A673 (cell line): ENCODE measurements around the gene FAM25A. TPM values are rescaled to one million over a fixed set of nuclear protein-coding genes. Genes with fewer than 3 reads are reported as not detected.
"Not testable (repeated sequence)": the region's sequence is repeated elsewhere in the genome, so short reads cannot be mapped to it uniquely, and the experiment has no call there.

Experiments used
- BruUV-seq: library from RNA; stranded (reverse); fragments of 400-500 nt; replicated peaks from 2 replicates; lab custom pipeline; 2021; lab: Mats Ljungman, UMichigan
- CTCF ChIA-PET: fragments of 300-600 bp; sonication (Branson Sonifier 250); formaldehyde crosslinking; loops from one replicate; lab custom pipeline; 2022; ENCODE audit warnings: antibody characterized with exemption; lab: Charles Lee
- POLR2A ChIA-PET: fragments of 300-600 bp; sonication (Branson Sonifier 250); formaldehyde crosslinking; loops from one replicate; lab custom pipeline; 2022; ENCODE audit warnings: antibody characterized with exemption; ENCODE audit not compliant: low non-redundant PET; lab: Charles Lee
- DNase-seq: peaks from one replicate; pipeline ENCODE4 v3.0.0-alpha.2; 2015; ENCODE audit warnings: low spot score
- H3K27ac ChIP-seq: fragments of 200-600 bp; sonication (generic); 2 replicates; pipeline ENCODE4 v1.5.1; 2016; ENCODE audit warnings: mixed run types, low read depth, mild to moderate bottlenecking, mixed read lengths, antibody characterized with exemption, low read length; ENCODE audit not compliant: poor library complexity, severe bottlenecking
- H3K27me3 ChIP-seq: fragments of 200-600 bp; sonication (generic); replicated peaks from 2 replicates; pipeline ENCODE4 v1.6.1; 2017; ENCODE audit warnings: mixed run types, low read depth, mild to moderate bottlenecking, mixed read lengths, antibody characterized with exemption, low read length; ENCODE audit not compliant: insufficient read depth, poor library complexity
- H3K36me3 ChIP-seq: fragments of 200-600 bp; sonication (generic); 2 replicates; pipeline ENCODE4 v1.6.1; 2016; ENCODE audit warnings: mixed run types, mild to moderate bottlenecking, mixed read lengths, antibody characterized with exemption, low read length; ENCODE audit not compliant: insufficient read depth, poor library complexity, severe bottlenecking
- H3K4me1 ChIP-seq: fragments of 200-600 bp; sonication (generic); 2 replicates; pipeline ENCODE4 v1.6.1; 2017; ENCODE audit warnings: mixed run types, mild to moderate bottlenecking, mixed read lengths, antibody characterized with exemption, low read length; ENCODE audit not compliant: insufficient read depth, poor library complexity, severe bottlenecking
- H3K4me3 ChIP-seq: fragments of 200-600 bp; sonication (generic); 2 replicates; pipeline ENCODE4 v1.5.1; 2016; ENCODE audit warnings: low read depth, mixed run types, mild to moderate bottlenecking, mixed read lengths, low read length; ENCODE audit not compliant: poor library complexity, severe bottlenecking
- H3K9me3 ChIP-seq: fragments of 200-600 bp; sonication (generic); 2 replicates; pipeline ENCODE4 v1.6.1; 2016; ENCODE audit warnings: mixed run types, low read depth, mild to moderate bottlenecking, mixed read lengths, antibody characterized with exemption, low read length; ENCODE audit not compliant: poor library complexity, severe bottlenecking
- EZH2 ChIP-seq: fragments of 200-600 bp; sonication (generic); IDR thresholded peaks from 2 replicates; pipeline ENCODE4 v1.6.1; 2017; ENCODE audit warnings: borderline replicate concordance, low read depth, mild to moderate bottlenecking, mixed read lengths, antibody characterized with exemption, low read length; ENCODE audit not compliant: poor library complexity, severe bottlenecking
- intact Hi-C: fragments of 100-400 bp; cut with micrococcal nuclease; formaldehyde crosslinking; loops from one replicate; pipeline ENCODE4 v1.10.0; 2022; ENCODE audit not compliant: unreplicated experiment
- total RNA-seq: library from RNA; stranded (reverse); gene quantifications from 2 replicates; pipeline ENCODE4 v1.2.3, GENCODE V29; 2021
- TF ChIP-seq, protein P1 (sequence below): fragments of 300-800, 200-600 bp; sonication (generic); conservative IDR thresholded peaks from 2 replicates; pipeline ENCODE4 v1.5.1; 2017; ENCODE audit warnings: low read depth, mild to moderate bottlenecking, antibody characterized with exemption, low read length, moderate library complexity, mixed read lengths

The FAM25A gene
- total RNA-seq, 1 experiment from 2014 or later = not detected

DNA sequence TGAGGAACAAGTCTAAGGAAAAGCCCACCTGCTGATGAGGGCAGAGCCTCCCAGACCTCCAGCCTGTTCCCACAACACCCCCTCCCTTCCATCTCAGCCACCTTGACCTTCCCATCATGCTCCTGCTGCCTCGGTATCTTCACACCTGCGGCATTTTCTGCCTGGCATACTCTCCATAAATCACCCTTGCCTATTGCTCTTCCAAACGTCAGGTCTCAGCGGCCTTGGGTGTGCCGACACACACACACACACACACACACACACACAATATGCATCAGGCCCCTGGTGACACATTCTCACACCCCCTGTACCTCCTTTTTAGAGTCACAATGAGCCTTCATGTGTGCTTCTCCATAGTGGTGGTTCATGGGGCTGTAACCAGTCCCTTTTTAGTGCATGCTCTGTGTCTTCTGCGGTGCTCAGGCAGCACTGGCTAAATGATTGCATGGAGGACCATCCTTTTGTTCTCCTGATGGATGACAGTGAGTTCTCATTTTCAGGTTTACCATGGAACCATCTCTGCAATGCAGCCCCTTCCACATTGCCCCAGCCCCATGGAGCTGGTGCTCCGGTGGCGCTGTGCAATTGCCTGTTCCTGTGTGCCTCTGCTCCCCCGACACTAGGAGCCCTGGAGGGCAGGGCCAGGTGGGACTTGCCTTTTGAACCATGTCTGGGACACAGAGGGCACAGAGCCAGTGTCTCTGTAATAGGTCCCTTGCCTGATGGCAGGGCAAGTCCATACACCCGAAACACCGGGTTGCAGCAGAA, 47.3 kb upstream of the FAM25A start:
- H3K9me3 ChIP-seq = no peaks in the 10 kb centered on the region
- H3K36me3 ChIP-seq = no peaks in the 10 kb centered on the region
- intact Hi-C loops = no loop called here
- DNase-seq = no peak
- H3K27me3 ChIP-seq = no peaks in the 10 kb centered on the region
- CTCF ChIA-PET = no interaction called here
- no TSS peak for BruUV-seq
- no peak overlapping the region for H3K27ac ChIP-seq
- POLR2A ChIA-PET = no interaction called here
- no peaks in the 10 kb centered on the region for H3K4me1 ChIP-seq
- TF ChIP-seq, protein P1, sequence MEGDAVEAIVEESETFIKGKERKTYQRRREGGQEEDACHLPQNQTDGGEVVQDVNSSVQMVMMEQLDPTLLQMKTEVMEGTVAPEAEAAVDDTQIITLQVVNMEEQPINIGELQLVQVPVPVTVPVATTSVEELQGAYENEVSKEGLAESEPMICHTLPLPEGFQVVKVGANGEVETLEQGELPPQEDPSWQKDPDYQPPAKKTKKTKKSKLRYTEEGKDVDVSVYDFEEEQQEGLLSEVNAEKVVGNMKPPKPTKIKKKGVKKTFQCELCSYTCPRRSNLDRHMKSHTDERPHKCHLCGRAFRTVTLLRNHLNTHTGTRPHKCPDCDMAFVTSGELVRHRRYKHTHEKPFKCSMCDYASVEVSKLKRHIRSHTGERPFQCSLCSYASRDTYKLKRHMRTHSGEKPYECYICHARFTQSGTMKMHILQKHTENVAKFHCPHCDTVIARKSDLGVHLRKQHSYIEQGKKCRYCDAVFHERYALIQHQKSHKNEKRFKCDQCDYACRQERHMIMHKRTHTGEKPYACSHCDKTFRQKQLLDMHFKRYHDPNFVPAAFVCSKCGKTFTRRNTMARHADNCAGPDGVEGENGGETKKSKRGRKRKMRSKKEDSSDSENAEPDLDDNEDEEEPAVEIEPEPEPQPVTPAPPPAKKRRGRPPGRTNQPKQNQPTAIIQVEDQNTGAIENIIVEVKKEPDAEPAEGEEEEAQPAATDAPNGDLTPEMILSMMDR = no peak
- no peak for TF ChIP-seq EZH2
- H3K4me3 ChIP-seq = no peak overlapping the region

DNA sequence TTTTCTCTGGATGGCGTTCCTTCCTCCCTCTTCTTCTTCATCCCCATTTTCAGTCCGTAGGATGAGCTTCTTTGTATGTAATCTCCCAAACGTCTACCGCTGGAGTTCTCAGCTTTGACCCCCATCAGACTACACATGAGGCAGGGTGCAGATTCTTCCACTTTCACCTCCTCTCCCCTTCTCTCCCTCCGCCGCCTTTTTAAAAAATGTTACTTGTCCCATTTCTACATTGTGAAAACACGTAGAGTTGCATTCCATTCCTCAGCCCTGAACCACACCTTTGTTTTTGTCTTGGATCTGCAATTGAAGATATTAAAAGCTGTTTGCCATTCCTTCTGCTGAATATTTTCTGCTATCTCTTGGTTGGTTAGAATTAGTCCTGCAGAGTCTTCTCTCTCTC, 45.6 kb upstream of the FAM25A start:
- Histone ChIP-seq H3K9me3 (no peaks in the 10 kb centered on the region), H3K27ac (no peak overlapping the region), H3K36me3 (no peaks in the 10 kb centered on the region), H3K4me1 (peaks cover 5% of the 10 kb centered on the region), H3K27me3 (no peaks in the 10 kb centered on the region), H3K4me3 (no peak overlapping the region)
- intact Hi-C loops = no loop called here
- CTCF ChIA-PET = no interaction called here
- BruUV-seq = no TSS peak
- POLR2A ChIA-PET = no interaction called here
- DNase-seq = no peak
- TF ChIP-seq, protein P1 = no peak
- no peak for TF ChIP-seq EZH2

DNA sequence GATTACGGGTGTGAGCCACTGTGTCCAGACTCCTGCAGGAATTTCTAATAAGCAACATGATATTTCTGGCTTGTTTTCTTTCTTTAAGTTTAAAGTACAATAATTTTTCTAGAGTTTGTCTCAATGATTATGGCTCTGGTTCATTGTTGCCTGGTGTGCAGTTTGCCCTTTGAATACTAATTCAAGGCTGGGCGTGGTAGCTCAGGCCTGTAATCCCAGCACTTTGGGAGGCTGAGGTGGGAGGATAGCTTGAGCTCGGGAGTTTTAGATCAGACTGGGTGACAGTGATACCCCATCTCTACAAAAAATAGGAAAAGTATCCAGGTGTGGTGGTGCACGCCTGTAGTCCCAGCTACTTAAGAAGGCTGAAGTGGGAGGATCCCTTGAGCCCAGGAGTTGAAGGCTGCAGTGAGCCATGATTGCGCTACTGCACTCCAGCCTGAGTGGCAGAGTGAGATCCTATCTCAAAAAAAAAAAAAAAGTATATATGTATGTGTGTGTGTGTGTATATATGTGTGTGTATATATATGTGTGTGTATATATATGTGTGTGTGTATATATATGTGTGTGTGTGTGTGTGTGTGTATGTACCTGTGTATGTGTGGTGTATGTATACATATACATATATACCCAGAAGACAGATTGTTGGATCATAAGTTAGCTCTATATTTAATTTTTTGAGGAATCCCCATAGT, 43.6 kb upstream of the FAM25A start:
- ChIA-PET POLR2A (interaction anchor here (0.7 kb wide), 2 partner anchors 10 to 58 kb away, joined by 5 to 12 read pairs; no protein-coding TSS in a partner anchor), CTCF (interaction anchor here (0.7 kb wide), 1 partner anchor 10 kb away, joined by 5 read pairs; no protein-coding TSS in a partner anchor)
- Histone ChIP-seq H3K27me3 (no peaks in the 10 kb centered on the region), H3K9me3 (no peaks in the 10 kb centered on the region), H3K4me1 (peaks cover 5% of the 10 kb centered on the region), H3K36me3 (no peaks in the 10 kb centered on the region), H3K4me3 (no peak overlapping the region), H3K27ac (no peak overlapping the region)
- no peak for DNase-seq
- no TSS peak for BruUV-seq
- TF ChIP-seq, protein P1 = no peak
- no peak for TF ChIP-seq EZH2
- intact Hi-C loops = no loop called here

DNA sequence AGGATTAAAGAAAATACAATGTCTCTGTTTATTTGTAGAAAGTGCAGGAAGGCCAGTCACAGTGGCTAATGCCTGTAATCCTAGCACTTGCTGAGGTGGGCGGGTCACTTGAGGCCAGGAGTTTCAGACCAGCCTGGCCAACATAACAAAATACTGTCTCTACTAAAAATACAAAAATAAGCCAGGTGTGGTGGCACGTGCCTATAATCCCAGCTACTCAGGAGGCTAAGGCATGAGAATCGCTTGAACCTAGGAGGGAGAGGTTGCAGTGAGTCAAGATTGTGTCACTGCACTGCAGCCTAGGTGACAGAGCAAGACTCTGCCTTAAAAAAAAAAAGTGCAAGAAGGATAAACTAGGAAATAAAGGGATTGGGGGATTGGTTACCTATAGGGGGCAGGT, 41.6 kb upstream of the FAM25A start:
- H3K4me1 ChIP-seq, H3K36me3 ChIP-seq, H3K9me3 ChIP-seq, BruUV-seq, H3K4me3 ChIP-seq, POLR2A ChIA-PET, H3K27ac ChIP-seq, DNase-seq, CTCF ChIA-PET, intact Hi-C loops, H3K27me3 ChIP-seq: not testable (repeated sequence)
